Upper lobe of left lung (tissue), 4 donors: Measurements from ENCODE around the gene MYO15A.

ENCODE experiments used
- EP300 ChIP-seq, 4 donors: sonication (generic); formaldehyde crosslinking; IDR thresholded peaks; one replicate each; pipeline ENCODE4 v1.5.1; 2017; ENCODE audit warnings: antibody characterized with exemption in 4 of 4, control low read depth in 2 of 4
- POLR2A ChIP-seq, 4 donors: fragments of 450-650 bp; IDR thresholded peaks; one replicate each; pipeline ENCODE4 v1.5.1; 2016 to 2017; ENCODE audit warnings: antibody characterized with exemption in 4 of 4, mild to moderate bottlenecking in 2 of 4
- POLR2AphosphoS5 ChIP-seq, 2 donors: sonication (generic); formaldehyde crosslinking; IDR thresholded peaks; one replicate each; pipeline ENCODE4 v1.5.1; 2017; ENCODE audit warnings: antibody characterized with exemption in 2 of 2
- TF ChIP-seq, protein P1 (sequence below), 6 experiments: fragments of 450-650 bp in 4 of 6; fragments of 200-600 bp in 2 of 6; sonication (generic) in 2 of 6; IDR thresholded peaks; one replicate each; pipeline ENCODE4 v1.5.1; 2016 to 2019; ENCODE audit warnings: antibody characterized with exemption in 6 of 6

DNA sequence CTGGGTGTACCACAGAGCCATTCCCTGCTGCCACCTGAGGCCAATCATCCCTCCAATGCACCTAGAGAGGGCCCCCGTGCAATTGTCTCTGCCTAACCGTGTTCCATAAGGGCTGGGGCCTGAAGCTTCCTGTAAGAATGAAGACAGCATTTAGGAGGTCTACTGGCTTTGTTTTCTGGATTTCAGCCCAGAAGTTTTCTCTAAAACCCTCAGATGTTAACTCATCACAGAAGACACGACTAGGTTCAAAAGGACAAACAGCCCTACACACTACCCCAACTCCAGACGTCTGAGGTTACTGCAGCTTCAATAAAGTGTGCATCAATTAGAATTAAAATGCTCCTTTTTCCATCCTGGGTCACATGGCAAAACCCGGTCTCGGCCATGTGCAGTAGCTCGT, 31.6 kb upstream of the MYO15A start:
- TF ChIP-seq, protein P1, sequence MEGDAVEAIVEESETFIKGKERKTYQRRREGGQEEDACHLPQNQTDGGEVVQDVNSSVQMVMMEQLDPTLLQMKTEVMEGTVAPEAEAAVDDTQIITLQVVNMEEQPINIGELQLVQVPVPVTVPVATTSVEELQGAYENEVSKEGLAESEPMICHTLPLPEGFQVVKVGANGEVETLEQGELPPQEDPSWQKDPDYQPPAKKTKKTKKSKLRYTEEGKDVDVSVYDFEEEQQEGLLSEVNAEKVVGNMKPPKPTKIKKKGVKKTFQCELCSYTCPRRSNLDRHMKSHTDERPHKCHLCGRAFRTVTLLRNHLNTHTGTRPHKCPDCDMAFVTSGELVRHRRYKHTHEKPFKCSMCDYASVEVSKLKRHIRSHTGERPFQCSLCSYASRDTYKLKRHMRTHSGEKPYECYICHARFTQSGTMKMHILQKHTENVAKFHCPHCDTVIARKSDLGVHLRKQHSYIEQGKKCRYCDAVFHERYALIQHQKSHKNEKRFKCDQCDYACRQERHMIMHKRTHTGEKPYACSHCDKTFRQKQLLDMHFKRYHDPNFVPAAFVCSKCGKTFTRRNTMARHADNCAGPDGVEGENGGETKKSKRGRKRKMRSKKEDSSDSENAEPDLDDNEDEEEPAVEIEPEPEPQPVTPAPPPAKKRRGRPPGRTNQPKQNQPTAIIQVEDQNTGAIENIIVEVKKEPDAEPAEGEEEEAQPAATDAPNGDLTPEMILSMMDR (IDR thresholded peaks at IDR 0.05), result no peak
- TF ChIP-seq POLR2AphosphoS5 (IDR thresholded peaks at IDR 0.05) (no peak), EP300 (IDR thresholded peaks at IDR 0.05) (no peak), POLR2A (IDR thresholded peaks at IDR 0.05) (no peak)
